NK-92 (cell line): ENCODE data around the gene DMBT1.

Source experiments
- DNase-seq: peaks from one replicate; lab custom pipeline; 2025; ENCODE audit not compliant: unreplicated experiment; lab: John Stamatoyannopoulos, UW

Gene DMBT1

GRCh38 chr10:122548407-122549085 lies 12.0 kb upstream of the DMBT1 start:
- no peak for DNase-seq

DNA sequence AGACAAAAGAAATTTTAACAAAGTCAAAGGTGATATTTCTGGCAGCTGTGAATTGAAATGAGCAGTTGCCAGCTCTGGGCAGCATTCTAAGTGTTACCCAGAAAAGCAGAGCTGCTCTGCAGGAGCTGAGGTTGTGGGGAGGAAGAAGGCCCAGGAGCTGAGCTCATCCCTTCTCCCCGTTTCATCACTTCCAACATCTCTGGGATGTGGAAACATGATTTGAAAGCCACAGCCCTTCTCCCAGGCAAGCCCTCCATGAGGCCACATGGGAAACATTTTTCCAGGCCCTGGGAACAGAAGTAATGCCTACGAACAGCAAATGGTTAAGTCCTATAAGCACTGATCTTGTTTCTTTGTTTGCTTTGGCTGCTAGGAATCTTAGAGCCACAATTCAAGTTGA lies 10.9 kb upstream of the DMBT1 start:
- no peak for DNase-seq

DNA sequence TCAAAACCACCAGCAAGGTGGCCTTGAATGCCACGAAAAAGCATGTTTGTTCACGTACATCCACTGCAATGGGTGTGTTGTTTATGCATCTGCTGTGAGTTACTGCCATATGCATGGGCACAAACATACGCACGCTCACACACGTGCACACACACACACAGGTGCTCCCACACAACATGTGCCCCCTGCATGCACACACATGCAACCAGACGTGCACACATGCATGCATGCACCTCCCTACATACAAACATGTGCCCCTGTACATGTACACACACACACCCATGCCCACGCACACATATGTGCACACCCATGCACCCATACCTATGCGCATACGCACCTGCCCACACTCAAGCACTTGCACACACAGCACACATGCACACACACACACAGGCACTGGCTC lies 10.1 kb upstream of the DMBT1 start:
- DNase-seq: no peak

- no peak for DNase-seq
Measured at GRCh38 chr10:122550983-122551382, 9.6 kb upstream of the DMBT1 start.

DNA sequence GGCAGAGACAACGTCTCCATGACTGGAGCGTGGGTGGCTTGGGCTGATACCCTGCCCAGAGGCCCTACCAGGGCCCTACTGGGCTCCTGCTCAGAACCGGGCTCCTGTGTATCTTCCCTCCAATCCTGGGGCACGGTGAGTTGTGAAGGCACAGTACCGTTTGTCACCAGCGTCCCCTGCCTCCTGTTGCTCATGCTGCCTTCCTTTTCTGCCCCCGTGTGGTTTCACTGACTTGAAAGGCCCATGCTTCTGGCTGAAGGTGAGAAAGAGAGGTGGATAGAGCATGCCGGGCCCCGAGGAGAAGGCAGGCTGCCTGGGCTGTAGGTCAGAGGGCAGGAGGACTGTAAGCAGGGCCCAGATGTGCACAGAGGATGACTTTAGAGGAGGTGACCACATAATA lies 9.1 kb upstream of the DMBT1 start:
- no peak for DNase-seq

GRCh38 chr10:122553341-122553740 lies 7.2 kb upstream of the DMBT1 start:
- no peak for DNase-seq

- no peak for DNase-seq
Measured at GRCh38 chr10:122554131-122555036, 6.2 kb upstream of the DMBT1 start.

DNA sequence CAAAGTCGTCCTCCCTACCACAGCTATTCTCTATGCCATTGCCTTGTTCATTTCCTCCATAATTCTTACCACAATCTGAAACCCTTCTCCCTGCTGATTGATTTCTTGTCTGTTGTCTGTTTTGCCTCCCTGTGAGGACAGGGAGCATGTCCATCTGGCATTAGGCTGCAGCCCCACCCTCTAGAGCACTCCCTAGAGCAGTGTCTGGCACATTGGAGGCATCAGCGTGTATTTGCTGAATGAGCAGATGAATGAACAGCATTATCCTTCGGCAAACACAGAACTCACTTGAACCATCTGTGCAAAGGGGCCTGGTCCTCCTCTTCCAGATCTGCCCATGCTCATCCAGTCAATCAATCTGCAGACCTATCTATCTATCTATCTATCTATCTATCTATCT lies 5.1 kb upstream of the DMBT1 start:
- no peak for DNase-seq

DNA sequence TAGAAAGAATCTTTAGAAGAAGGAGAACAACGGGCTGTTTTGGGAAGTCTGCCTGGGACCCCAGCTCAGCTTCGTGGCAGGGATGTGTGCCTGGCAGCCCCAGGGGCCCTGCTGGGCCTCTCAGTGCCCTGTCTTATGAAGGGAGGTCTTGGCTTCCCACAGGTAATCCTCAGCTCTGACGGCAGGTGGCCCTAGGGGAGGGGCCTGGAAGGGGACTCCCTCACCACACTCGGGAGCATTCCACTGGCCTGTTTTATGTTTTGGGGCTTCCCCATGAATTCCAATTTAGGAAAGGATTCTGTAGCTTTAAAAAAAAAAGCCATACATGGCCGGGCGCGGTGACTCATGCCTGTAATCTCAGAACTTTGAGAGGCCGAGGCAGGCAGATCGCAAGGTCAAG lies 3.0 kb upstream of the DMBT1 start:
- no peak for DNase-seq

DNA sequence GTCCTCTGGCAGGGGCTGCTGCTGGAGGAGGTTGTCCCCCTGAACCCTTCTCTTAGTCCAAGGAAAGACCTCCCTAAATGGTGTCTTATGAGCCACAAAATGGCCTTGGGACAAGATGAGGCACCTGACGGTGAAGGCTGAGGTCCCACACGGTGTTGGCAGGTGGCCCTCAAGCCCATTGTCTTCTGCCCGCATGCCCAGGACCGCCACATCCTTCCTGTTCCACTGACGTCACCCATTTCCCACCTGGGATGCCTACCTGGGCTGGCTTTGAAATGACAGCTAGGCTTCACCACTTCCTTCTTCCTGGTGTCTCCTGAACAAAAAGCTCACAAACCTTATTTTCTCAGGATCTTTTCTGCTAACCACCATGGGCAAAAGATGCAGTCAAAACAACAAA lies 2.1 kb upstream of the DMBT1 start:
- DNase-seq: no peak

DNA sequence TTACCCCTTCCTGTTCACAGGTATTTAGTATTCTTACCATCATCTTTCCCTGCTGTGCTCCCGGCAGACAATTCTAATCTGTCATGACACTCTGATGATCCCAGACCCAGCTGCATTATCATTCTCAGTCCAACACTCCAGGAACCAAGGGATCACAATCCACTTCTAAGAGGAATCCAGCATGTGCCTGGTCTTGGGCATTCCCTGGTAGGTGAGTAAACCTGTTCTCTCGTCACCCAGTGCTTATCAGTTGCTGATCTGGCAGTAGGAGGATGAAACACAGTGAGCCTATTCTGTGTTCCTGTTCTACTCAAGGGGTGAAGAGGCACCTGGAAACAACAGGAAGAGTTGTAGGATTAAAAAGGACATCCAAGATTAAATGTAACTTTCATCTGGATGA lies 1.3 kb upstream of the DMBT1 start:
- no peak for DNase-seq

GRCh38 chr10:122561212-122561611 lies 658 bp downstream of the DMBT1 start:
- no peak for DNase-seq

DNA sequence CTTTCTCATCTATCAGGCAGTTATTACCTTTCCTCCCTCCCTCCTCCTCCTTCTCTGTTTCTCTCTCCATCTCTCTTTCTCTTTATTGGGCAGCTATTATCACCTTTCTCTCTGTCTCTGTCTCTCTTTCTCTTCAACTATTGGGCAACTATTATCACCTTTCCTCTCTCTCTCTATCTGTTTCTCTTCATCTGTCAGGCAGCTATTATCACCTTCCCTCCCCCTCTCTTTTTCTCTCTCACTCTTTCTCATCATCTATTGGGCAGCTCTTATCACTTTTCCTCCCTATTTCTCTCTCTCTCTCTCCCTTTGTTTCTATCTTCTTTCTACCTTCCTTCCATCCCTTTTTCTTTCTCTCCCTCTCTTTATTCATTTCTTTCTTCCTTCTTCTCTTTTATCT lies 1.2 kb downstream of the DMBT1 start:
- no peak for DNase-seq

GRCh38 chr10:122564980-122565379 lies 4.4 kb downstream of the DMBT1 start:
- DNase-seq: no peak

GRCh38 chr10:122565766-122566206 lies 5.2 kb downstream of the DMBT1 start:
- no peak for DNase-seq

- no peak for DNase-seq
Measured at GRCh38 chr10:122566632-122567031, 6.1 kb downstream of the DMBT1 start.

DNA sequence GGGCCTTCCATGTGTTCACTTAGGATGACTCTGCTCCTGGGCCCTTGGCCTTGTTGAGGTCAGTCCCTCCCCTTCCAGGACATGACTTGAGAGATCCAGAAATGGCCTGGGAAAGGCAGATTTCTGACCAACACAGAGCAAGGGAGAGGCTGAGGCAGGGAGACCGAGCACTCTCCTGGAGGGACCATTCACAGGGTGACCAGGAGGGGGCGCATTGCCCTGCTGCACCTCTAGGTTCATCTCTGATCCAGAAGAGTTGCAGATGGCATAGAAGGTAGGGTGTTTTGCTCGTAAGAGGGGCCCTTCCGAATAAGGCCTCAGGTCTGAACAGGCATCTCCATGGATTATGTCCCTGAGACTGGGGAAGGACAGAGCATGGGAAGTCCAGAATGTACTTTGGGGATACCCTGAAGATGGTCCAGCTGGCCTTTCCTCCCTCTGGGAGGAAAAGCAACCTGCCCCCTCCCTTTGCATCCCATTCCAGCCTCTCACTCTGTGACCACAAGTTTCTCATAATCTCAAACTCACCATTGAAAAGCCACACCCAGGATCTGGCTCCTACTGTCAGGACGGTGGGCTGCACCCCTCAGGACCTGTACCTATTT lies 6.6 kb downstream of the DMBT1 start:
- no peak for DNase-seq

DNA sequence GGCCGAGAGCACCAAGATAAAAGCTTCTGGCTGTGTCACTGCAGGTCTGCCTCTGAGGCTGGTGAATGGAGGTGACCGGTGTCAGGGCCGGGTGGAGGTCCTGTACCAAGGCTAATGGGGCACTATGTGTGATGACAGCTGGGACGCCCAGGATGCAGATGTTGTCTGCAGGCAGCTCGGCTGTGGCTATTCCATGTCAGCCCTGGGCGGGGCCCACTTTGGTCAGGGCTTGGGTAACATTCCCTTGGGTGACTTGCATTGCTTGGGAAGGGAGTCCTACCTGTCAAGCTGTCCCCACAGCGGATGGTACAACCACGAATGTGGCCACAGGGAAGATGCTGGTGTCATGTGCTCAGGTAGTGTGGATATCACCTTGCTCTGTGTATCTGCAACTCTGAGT lies 8.0 kb downstream of the DMBT1 start:
- no peak for DNase-seq

- DNase-seq: no peak
Measured at GRCh38 chr10:122570920-122571319, 10.4 kb downstream of the DMBT1 start.

GRCh38 chr10:122571892-122572291 lies 11.3 kb downstream of the DMBT1 start:
- DNase-seq: no peak

DNA sequence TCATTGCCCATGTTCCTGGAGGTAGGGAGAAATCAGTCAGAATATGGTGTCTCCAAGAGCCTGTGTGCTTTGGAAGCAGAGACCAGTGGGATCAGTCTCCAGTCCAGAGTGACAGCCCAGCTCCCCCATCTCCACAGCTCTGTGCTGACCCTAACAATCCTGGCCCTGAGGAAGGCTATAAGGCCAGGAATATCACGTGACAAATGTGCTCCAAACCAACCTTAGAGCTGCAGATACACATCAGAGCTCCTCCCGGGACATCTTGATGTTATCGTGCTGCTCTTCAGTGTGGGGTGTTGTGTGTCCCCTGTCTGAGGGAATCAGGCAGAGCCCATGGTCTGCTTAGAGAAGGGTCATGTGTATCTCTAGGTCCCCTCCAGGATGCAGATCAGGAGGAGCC lies 15.2 kb downstream of the DMBT1 start:
- DNase-seq: no peak

DNA sequence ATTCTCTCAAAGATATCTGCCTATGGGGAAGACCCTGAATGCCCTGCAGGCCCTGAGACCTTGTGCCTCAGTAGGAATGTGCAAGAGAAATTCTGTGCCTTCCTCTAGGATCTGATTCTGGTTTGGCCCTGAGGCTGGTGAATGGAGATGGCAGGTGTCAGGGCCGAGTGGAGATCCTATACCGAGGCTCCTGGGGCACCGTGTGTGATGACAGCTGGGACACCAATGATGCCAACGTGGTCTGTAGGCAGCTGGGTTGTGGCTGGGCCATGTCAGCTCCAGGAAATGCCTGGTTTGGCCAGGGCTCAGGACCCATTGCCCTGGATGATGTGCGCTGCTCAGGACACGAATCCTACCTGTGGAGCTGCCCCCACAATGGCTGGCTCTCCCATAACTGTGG lies 15.7 kb downstream of the DMBT1 start:
- no peak for DNase-seq
